ENCODE measurements around the gene PPP1R14D. TPM values are rescaled to one million over a fixed set of nuclear protein-coding genes. Genes with fewer than 3 reads are reported as not detected.
A peak's percentile ranks its signal among the peaks of the same experiment; 100 is the strongest.

The PPP1R14D gene
- total RNA-seq, 4 donors from 2014 or later = 0.51 TPM; not detected in 3

- intact Hi-C loops (cut with DNase I; ENCODE audit: low total_unique reads) = no loop called here
- H3K27ac ChIP-seq = peak overlapping the region in 2 of 4 donors; percentile 26 to 44
Observed at GRCh38 chr15:40796041-40796440, 32.5 kb downstream of the PPP1R14D start.

GRCh38 chr15:40793216-40793989 is 35.1 kb downstream of the PPP1R14D start:
- peaks cover 10 to 24% of the 10 kb centered on the region in 2 donors for H3K4me1 ChIP-seq
- DNase-seq (no peak), ATAC-seq (peak; percentile 18 to 47)
- no peak overlapping the region for H3K4me3 ChIP-seq
- H3K27ac ChIP-seq = peak overlapping the region in 1 of 4 donors; percentile 13
- H3K9me3 ChIP-seq = no peaks in the 10 kb centered on the region
- intact Hi-C loops (cut with DNase I; ENCODE audit: low total_unique reads) = no loop called here
- H3K27me3 ChIP-seq = no peaks in the 10 kb centered on the region
- no peak for TF ChIP-seq POLR2A (IDR thresholded peaks at IDR 0.05)
- TF ChIP-seq CTCF (IDR thresholded peaks at IDR 0.05 in 4 of 5, conservative IDR thresholded peaks at IDR 0.05 in 1 of 5) = no peak
- in situ Hi-C loops (cut with MboI; ENCODE audit: low sequenced_read_pairs in 4 of 4) = loop anchor here in 1 of 4 donors (25.0 kb wide), 1 partner anchor 106 kb away; the partner anchor contains the start of gene RAD51
- H3K36me3 ChIP-seq = no peaks in the 10 kb centered on the region

More at GRCh38 chr15:40796041-40796440, 32.5 kb downstream of the PPP1R14D start:
- DNase-seq = no peak
- TF ChIP-seq CTCF (IDR thresholded peaks at IDR 0.05 in 4 of 5, conservative IDR thresholded peaks at IDR 0.05 in 1 of 5) (no peak), POLR2A (IDR thresholded peaks at IDR 0.05) (no peak)
- Histone ChIP-seq H3K9me3 (no peaks in the 10 kb centered on the region), H3K27me3 (no peaks in the 10 kb centered on the region), H3K4me3 (no peak overlapping the region), H3K4me1 (peaks cover 4 to 23% of the 10 kb centered on the region in 2 donors), H3K36me3 (no peaks in the 10 kb centered on the region)
- no peak for ATAC-seq
- in situ Hi-C loops (cut with MboI; ENCODE audit: low sequenced_read_pairs in 4 of 4) = loop anchor here in 1 of 4 donors (25.0 kb wide), 1 partner anchor 109 kb away; the partner anchor contains the start of gene RAD51

GRCh38 chr15:40792394-40792793 is 36.1 kb downstream of the PPP1R14D start:
- Histone ChIP-seq H3K4me1 (peaks cover 10 to 30% of the 10 kb centered on the region in 2 donors), H3K27me3 (no peaks in the 10 kb centered on the region), H3K9me3 (no peaks in the 10 kb centered on the region), H3K27ac (peak overlapping the region in 1 of 4 donors; percentile 81), H3K4me3 (no peak overlapping the region), H3K36me3 (no peaks in the 10 kb centered on the region)
- in situ Hi-C loops (cut with MboI; ENCODE audit: low sequenced_read_pairs in 4 of 4) = loop anchor here in 1 of 4 donors (25.0 kb wide), 1 partner anchor 105 kb away; the partner anchor contains the start of gene RAD51
- no peak for ATAC-seq
- TF ChIP-seq CTCF (IDR thresholded peaks at IDR 0.05 in 4 of 5, conservative IDR thresholded peaks at IDR 0.05 in 1 of 5) = no peak
- TF ChIP-seq POLR2A (IDR thresholded peaks at IDR 0.05) = no peak
- intact Hi-C loops (cut with DNase I; ENCODE audit: low total_unique reads) = no loop called here
- DNase-seq = no peak

DNA sequence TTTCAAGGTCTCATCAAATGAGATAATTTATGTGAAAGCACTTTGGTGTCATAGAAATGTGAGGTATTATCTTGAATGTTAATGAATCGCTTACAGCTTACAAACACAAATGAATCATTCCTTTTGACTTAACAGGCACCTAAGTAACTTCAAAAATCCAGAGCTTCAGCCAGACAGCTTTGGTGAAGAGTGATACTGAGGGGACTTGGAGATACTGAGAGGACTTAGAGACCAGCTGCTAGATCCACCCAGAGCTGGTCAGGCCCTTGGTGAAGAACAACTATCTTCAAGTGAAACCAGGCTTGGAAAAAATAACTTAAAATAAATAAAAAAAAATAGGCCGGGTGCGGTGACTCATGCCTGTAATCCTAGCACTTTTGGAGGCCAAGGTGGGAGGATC is 37.8 kb downstream of the PPP1R14D start:
- in situ Hi-C loops (cut with MboI; ENCODE audit: low sequenced_read_pairs in 4 of 4) = loop anchor here in 1 of 4 donors (25.0 kb wide), 1 partner anchor 103 kb away; the partner anchor contains the start of gene RAD51

More for the DNA sequence above, 37.8 kb downstream of the PPP1R14D start:
- Histone ChIP-seq H3K4me1 (peaks cover 10 to 27% of the 10 kb centered on the region in 2 donors), H3K27me3 (no peaks in the 10 kb centered on the region), H3K9me3 (no peaks in the 10 kb centered on the region), H3K27ac (peak overlapping the region; percentile 32 to 81 (median 66)), H3K36me3 (no peaks in the 10 kb centered on the region), H3K4me3 (no peak overlapping the region)
- TF ChIP-seq CTCF (IDR thresholded peaks at IDR 0.05 in 4 of 5, conservative IDR thresholded peaks at IDR 0.05 in 1 of 5) (no peak), POLR2A (IDR thresholded peaks at IDR 0.05) (no peak)
- DNase-seq (no peak), ATAC-seq (no peak)
- intact Hi-C loops (cut with DNase I; ENCODE audit: low total_unique reads) = no loop called here

All from gastrocnemius medialis (tissue), 4 donors.